ENCODE data around the gene LTBP4. TPM values are rescaled to one million over a fixed set of nuclear protein-coding genes. Genes with fewer than 3 reads are reported as not detected.

Gene LTBP4
- total RNA-seq, 1 donor from 2014 or later = 46.9 TPM

- Histone ChIP-seq H3K9me3 (ENCODE audit: insufficient read depth, low read depth, low read length) (no peaks in the 10 kb centered on the region), H3K79me2 (ENCODE audit: insufficient read depth, low read length) (no peaks in the 10 kb centered on the region), H4K20me1 (ENCODE audit: insufficient read depth, low read length) (no peaks in the 10 kb centered on the region), H3K4me2 (ENCODE audit: low read length) (no peak overlapping the region), H3K4me1 (ENCODE audit: insufficient read depth, low read length) (peaks cover 8% of the 10 kb centered on the region), H2AFZ (ENCODE audit: low read depth, low read length) (no peak overlapping the region), H3K36me3 (ENCODE audit: insufficient read depth, low read length) (no peaks in the 10 kb centered on the region), H3K4me3 (ENCODE audit: insufficient read depth, low read depth, low read length) (no peak overlapping the region), H3K27me3 (ENCODE audit: insufficient read depth, low read length) (no peaks in the 10 kb centered on the region), H3K9ac (ENCODE audit: low read length) (no peak overlapping the region), H3K27ac (ENCODE audit: low read depth, low read length) (no peak overlapping the region)
- H3K27me3 Mint-ChIP-seq (ENCODE audit: low read depth, unreplicated experiment) = peaks cover 7% of the 10 kb centered on the region
- H3K4me1 Mint-ChIP-seq (ENCODE audit: low read depth, unreplicated experiment) = peaks cover 8% of the 10 kb centered on the region
- no peak overlapping the region for H3K4me3 Mint-ChIP-seq (ENCODE audit: unreplicated experiment)
- H3K27ac Mint-ChIP-seq (ENCODE audit: unreplicated experiment) = no peak overlapping the region
- H3K36me3 Mint-ChIP-seq (ENCODE audit: low read depth, unreplicated experiment) = no peaks in the 10 kb centered on the region
- DNase-seq (ENCODE audit: low read depth) (no peak), FAIRE-seq (no peak)
- TF ChIP-seq CTCF (IDR thresholded peaks at IDR 0.05; ENCODE audit: insufficient read depth, low read depth, low read length) = no peak
- no peak for TF ChIP-seq EZH2 (IDR thresholded peaks at IDR 0.05; ENCODE audit: insufficient read depth, low read length)
- no peaks in the 10 kb centered on the region for H3K9me3 Mint-ChIP-seq (ENCODE audit: unreplicated experiment)
Observed at GRCh38 chr19:40659566-40659965, 58.4 kb downstream of the LTBP4 start.

- Histone ChIP-seq H3K9ac (ENCODE audit: low read length) (no peak overlapping the region), H3K4me3 (ENCODE audit: insufficient read depth, low read depth, low read length) (no peak overlapping the region), H3K79me2 (ENCODE audit: insufficient read depth, low read length) (no peaks in the 10 kb centered on the region), H3K27ac (ENCODE audit: low read depth, low read length) (no peak overlapping the region), H3K4me2 (ENCODE audit: low read length) (no peak overlapping the region), H3K4me1 (ENCODE audit: insufficient read depth, low read length) (peaks cover 14% of the 10 kb centered on the region), H3K27me3 (ENCODE audit: insufficient read depth, low read length) (no peaks in the 10 kb centered on the region), H3K36me3 (ENCODE audit: insufficient read depth, low read length) (no peaks in the 10 kb centered on the region), H4K20me1 (ENCODE audit: insufficient read depth, low read length) (no peaks in the 10 kb centered on the region), H2AFZ (ENCODE audit: low read depth, low read length) (no peak overlapping the region), H3K9me3 (ENCODE audit: insufficient read depth, low read depth, low read length) (no peaks in the 10 kb centered on the region)
- peaks cover 16% of the 10 kb centered on the region for H3K4me1 Mint-ChIP-seq (ENCODE audit: low read depth, unreplicated experiment)
- no peak overlapping the region for H3K4me3 Mint-ChIP-seq (ENCODE audit: unreplicated experiment)
- DNase-seq (ENCODE audit: low read depth) = no peak
- H3K27me3 Mint-ChIP-seq (ENCODE audit: low read depth, unreplicated experiment) = peaks cover 5% of the 10 kb centered on the region
- no peaks in the 10 kb centered on the region for H3K9me3 Mint-ChIP-seq (ENCODE audit: unreplicated experiment)
- H3K36me3 Mint-ChIP-seq (ENCODE audit: low read depth, unreplicated experiment) = peaks cover 4% of the 10 kb centered on the region
- TF ChIP-seq CTCF (IDR thresholded peaks at IDR 0.05; ENCODE audit: insufficient read depth, low read depth, low read length) = no peak
- TF ChIP-seq EZH2 (IDR thresholded peaks at IDR 0.05; ENCODE audit: insufficient read depth, low read length) = no peak
- no peak for FAIRE-seq
- no peak overlapping the region for H3K27ac Mint-ChIP-seq (ENCODE audit: unreplicated experiment)
Observed at GRCh38 chr19:40661616-40662015, 60.4 kb downstream of the LTBP4 start.

- H3K27ac ChIP-seq (ENCODE audit: low read depth, low read length) = peak overlapping the region; percentile 56
- H3K36me3 Mint-ChIP-seq (ENCODE audit: low read depth, unreplicated experiment) = peaks cover 6% of the 10 kb centered on the region
- peaks cover 3% of the 10 kb centered on the region for H3K27me3 Mint-ChIP-seq (ENCODE audit: low read depth, unreplicated experiment)
- FAIRE-seq = no peak
- peak overlapping the region; percentile 63 for H3K9ac ChIP-seq (ENCODE audit: low read length)
- peaks cover 18% of the 10 kb centered on the region for H3K4me1 Mint-ChIP-seq (ENCODE audit: low read depth, unreplicated experiment)
- TF ChIP-seq EZH2 (IDR thresholded peaks at IDR 0.05; ENCODE audit: insufficient read depth, low read length) = no peak
- no peak for TF ChIP-seq CTCF (IDR thresholded peaks at IDR 0.05; ENCODE audit: insufficient read depth, low read depth, low read length)
- H3K4me3 Mint-ChIP-seq (ENCODE audit: unreplicated experiment) = peak overlapping the region; percentile 83
- no peaks in the 10 kb centered on the region for H3K9me3 Mint-ChIP-seq (ENCODE audit: unreplicated experiment)
- no peaks in the 10 kb centered on the region for H3K9me3 ChIP-seq (ENCODE audit: insufficient read depth, low read depth, low read length)
- H2AFZ ChIP-seq (ENCODE audit: low read depth, low read length) = peak overlapping the region; percentile 65
- no peaks in the 10 kb centered on the region for H4K20me1 ChIP-seq (ENCODE audit: insufficient read depth, low read length)
- no peaks in the 10 kb centered on the region for H3K79me2 ChIP-seq (ENCODE audit: insufficient read depth, low read length)
- peaks cover 6% of the 10 kb centered on the region for H3K36me3 ChIP-seq (ENCODE audit: insufficient read depth, low read length)
- no peak overlapping the region for H3K27ac Mint-ChIP-seq (ENCODE audit: unreplicated experiment)
- peak overlapping the region; percentile 88 for H3K4me2 ChIP-seq (ENCODE audit: low read length)
- no peaks in the 10 kb centered on the region for H3K27me3 ChIP-seq (ENCODE audit: insufficient read depth, low read length)
- peak; percentile 70 for DNase-seq (ENCODE audit: low read depth)
- peak overlapping the region; percentile 61 for H3K4me3 ChIP-seq (ENCODE audit: insufficient read depth, low read depth, low read length)
- H3K4me1 ChIP-seq (ENCODE audit: insufficient read depth, low read length) = peaks cover 18% of the 10 kb centered on the region
Observed at GRCh38 chr19:40662925-40663694, 61.9 kb downstream of the LTBP4 start.

All from astrocyte (in vitro differentiated cells and primary cell).